Measurements from ENCODE around the gene TAX1BP1. TPM values are rescaled to one million over a fixed set of nuclear protein-coding genes. Genes with fewer than 3 reads are reported as not detected.

The TAX1BP1 gene
- total RNA-seq, 1 experiment from 2014 or later, result 58.3 TPM

GRCh38 chr7:27788437-27788836, 48.5 kb downstream of the TAX1BP1 start:
- no peak overlapping the region for H2BK20ac ChIP-seq (ENCODE audit: low read depth, low read length, poor library complexity, severe bottlenecking)
- H3K23me2 ChIP-seq (ENCODE audit: insufficient read length, low read depth, low read length, poor library complexity, severe bottlenecking), result no peaks in the 10 kb centered on the region
- H3K18ac ChIP-seq (ENCODE audit: insufficient read length, low read depth, low read length), result no peak overlapping the region
- no peak overlapping the region for H4K91ac ChIP-seq (ENCODE audit: insufficient read length, low read depth, low read length)
- no peaks in the 10 kb centered on the region for H3K27me3 ChIP-seq (ENCODE audit: insufficient read depth, low read length)
- H3K9me3 ChIP-seq (ENCODE audit: control insufficient read depth, low read depth, low read length), result no peaks in the 10 kb centered on the region
- no peak overlapping the region for H3K4me3 Mint-ChIP-seq
- H3K27me3 Mint-ChIP-seq (ENCODE audit: low read depth), result no peaks in the 10 kb centered on the region
- no peak overlapping the region for H2BK15ac ChIP-seq (ENCODE audit: low read depth, low read length)
- H3K79me1 ChIP-seq (ENCODE audit: insufficient read depth, low read depth, low read length, poor library complexity, severe bottlenecking), result no peaks in the 10 kb centered on the region
- H3K56ac ChIP-seq (ENCODE audit: insufficient read length, low read depth, low read length), result no peak overlapping the region
- peaks cover 13 to 18% of the 10 kb centered on the region in 2 experiments for H3K4me1 Mint-ChIP-seq
- peaks cover 2 to 34% (median 33%) of the 10 kb centered on the region in 3 experiments; a peak in 6 of 7 replicates for H3K36me3 Mint-ChIP-seq (ENCODE audit: insufficient read depth in 1 of 3, low read depth in 3 of 3)
- H3K4ac ChIP-seq (ENCODE audit: low read depth, low read length), result no peak overlapping the region
- no peak overlapping the region for H3K27ac ChIP-seq (ENCODE audit: insufficient read length, low read depth, low read length)
- H3K27ac Mint-ChIP-seq, result no peak overlapping the region
- H4K8ac ChIP-seq (replicated peaks; ENCODE audit: insufficient read length, low read depth, low read length), result no peak overlapping the region
- H3K9ac ChIP-seq (ENCODE audit: extremely low read depth, insufficient read length, low read length), result no peak overlapping the region
- no peak overlapping the region for H3K23ac ChIP-seq (ENCODE audit: insufficient read length, low read depth, low read length)
- no peak overlapping the region for H2AFZ ChIP-seq (ENCODE audit: low read length)
- no peak overlapping the region for H2BK12ac ChIP-seq (ENCODE audit: insufficient read length, low read depth, low read length)
- no peaks in the 10 kb centered on the region for H3K4me1 ChIP-seq (ENCODE audit: insufficient read depth, low read length)
- H2AK5ac ChIP-seq (ENCODE audit: insufficient read length, low read length), result no peak overlapping the region
- no peak for TF ChIP-seq CTCF (conservative IDR thresholded peaks at IDR 0.05)
- no peak for DNase-seq
- H4K20me1 ChIP-seq (ENCODE audit: control insufficient read depth, insufficient read depth, insufficient read length), result no peaks in the 10 kb centered on the region
- H3K9me3 Mint-ChIP-seq, result no peaks in the 10 kb centered on the region
- no peak overlapping the region for H3K14ac ChIP-seq (ENCODE audit: insufficient read depth, low read length)
- no peak overlapping the region for H2BK5ac ChIP-seq (ENCODE audit: insufficient read length, low read length)
- no peaks in the 10 kb centered on the region for H3K79me2 ChIP-seq (ENCODE audit: insufficient read depth, low read length)
- no peak overlapping the region for H3K4me2 ChIP-seq (ENCODE audit: insufficient read depth, insufficient read length, low read length)
- no peak overlapping the region for H4K5ac ChIP-seq (ENCODE audit: insufficient read length, low read depth, low read length)
- no peak overlapping the region for H2BK120ac ChIP-seq (ENCODE audit: low read depth, low read length, poor library complexity, severe bottlenecking)
- no peak overlapping the region for H3T11ph ChIP-seq (ENCODE audit: low read length)

Measured in H9 (cell line).